Thoracic aorta endothelial cell (primary cell): ENCODE measurements around the gene TTR. TPM values are rescaled to one million over a fixed set of nuclear protein-coding genes. Genes with fewer than 3 reads are reported as not detected.

Source experiments
- total RNA-seq: library from RNA; depleted of rRNA; stranded (reverse); fragments of >200 nt; gene quantifications from 2 replicates; pipeline ENCODE4 v1.2.3, GENCODE V29; 2012

The TTR gene
- total RNA-seq = not detected in 2 replicates

DNA sequence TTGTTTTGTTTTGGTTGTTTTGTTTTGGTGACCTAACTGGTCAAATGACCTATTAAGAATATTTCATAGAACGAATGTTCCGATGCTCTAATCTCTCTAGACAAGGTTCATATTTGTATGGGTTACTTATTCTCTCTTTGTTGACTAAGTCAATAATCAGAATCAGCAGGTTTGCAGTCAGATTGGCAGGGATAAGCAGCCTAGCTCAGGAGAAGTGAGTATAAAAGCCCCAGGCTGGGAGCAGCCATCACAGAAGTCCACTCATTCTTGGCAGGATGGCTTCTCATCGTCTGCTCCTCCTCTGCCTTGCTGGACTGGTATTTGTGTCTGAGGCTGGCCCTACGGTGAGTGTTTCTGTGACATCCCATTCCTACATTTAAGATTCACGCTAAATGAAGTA is at the start of gene TTR:
Gene TTR, plus strand, starts transcription at position 250 of the 400 bp plus-strand sequence. Its CDS starts 26 bp downstream, at position 276.

Other genes with a start within 250 kb of the TTR start
- gene DSG4, start 215.1 kb upstream of the TTR start, total RNA-seq = not detected in 2 replicates
- gene DSG3, start 144.1 kb upstream of the TTR start, total RNA-seq = under 0.01 TPM in 1 of 2 replicates, not detected in the other
- gene DSG2, start 93.7 kb upstream of the TTR start, total RNA-seq = 0.07 TPM in 1 of 2 replicates, not detected in the other
- 23.7 and 25.6 TPM in 2 replicates for gene B4GALT6, start 92.7 kb downstream of the TTR start, total RNA-seq
- 0.13 TPM in 1 of 2 replicates, not detected in the other for gene SLC25A52, start 169.0 kb downstream of the TTR start, total RNA-seq